SK-N-SH (cell line): Measurements from ENCODE around the gene NRDE2. TPM values are rescaled to one million over a fixed set of nuclear protein-coding genes. Genes with fewer than 3 reads are reported as not detected.

ENCODE experiments used
- CTCF ChIA-PET: fragments of 300-600, 350-600 bp; formaldehyde crosslinking; extraction: SDS; loops from one replicate; lab custom pipeline; 2021; lab: Yijun Ruan, JAX
- POLR2A ChIA-PET: fragments of 350-600 bp; sonication (Branson Sonifier 250); formaldehyde crosslinking; extraction: SDS; loops from one replicate; lab custom pipeline; 2020; ENCODE audit warnings: antibody characterized with exemption, inconsistent platforms; lab: Yijun Ruan, JAX
- DNase-seq: peaks from one replicate; pipeline ENCODE4 v3.0.0; 2012
- H2AFZ ChIP-seq: fragments of 200-600 bp; sonication (generic); 2 replicates; pipeline ENCODE4 v1.8.1; 2016; ENCODE audit warnings: antibody characterized with exemption, mild to moderate bottlenecking, low read depth
- H3F3A ChIP-seq: fragments of 200-600 bp; sonication (generic); replicated peaks from 2 replicates; pipeline ENCODE3; 2016; ENCODE audit warnings: antibody characterized with exemption, mild to moderate bottlenecking; ENCODE audit not compliant: insufficient read depth
- H3K27ac ChIP-seq, 2 experiments: fragments of 200-500 bp in 1 of 2; fragments of 200-600 bp in 1 of 2; sonication (Bioruptor generic) in 1 of 2; sonication (generic), shearing (Covaris generic) in 1 of 2; 2 replicates each; pipeline versions ENCODE4 v1.5.1 to v1.6.1; 2014 to 2016; ENCODE audit warnings: low read depth in 2 of 2, inconsistent platforms in 1 of 2, low read length in 1 of 2, mild to moderate bottlenecking in 1 of 2, mixed read lengths in 1 of 2
- H3K27me3 ChIP-seq: fragments of 200-600 bp; sonication (generic), shearing (Covaris generic); 2 replicates; pipeline ENCODE4 v1.6.1; 2016; ENCODE audit warnings: mixed run types; ENCODE audit not compliant: insufficient read depth
- H3K36me3 ChIP-seq, 2 experiments: fragments of 200-500 bp in 1 of 2; fragments of 200-600 bp in 1 of 2; sonication (Bioruptor generic) in 1 of 2; sonication (generic) in 1 of 2; replicated peaks in 1 of 2; 2 replicates each; pipeline versions ENCODE3 to v1.5.1; 2014 to 2016; ENCODE audit warnings: low read length in 1 of 2, mild to moderate bottlenecking in 1 of 2; ENCODE audit not compliant: insufficient read depth in 2 of 2, control insufficient read depth in 1 of 2
- H3K4me1 ChIP-seq, 2 experiments: fragments of 200-500 bp in 1 of 2; fragments of 200-600 bp in 1 of 2; sonication (Bioruptor generic) in 1 of 2; sonication (generic), shearing (Covaris generic) in 1 of 2; 2 replicates each; pipeline versions ENCODE4 v1.5.1 to v1.6.1; 2014 to 2016; ENCODE audit warnings: low read depth in 1 of 2, low read length in 1 of 2, mixed run types in 1 of 2; ENCODE audit not compliant: insufficient read depth in 2 of 2, control insufficient read depth in 1 of 2
- H3K4me2 ChIP-seq: fragments of 200-600 bp; sonication (generic), shearing (Covaris generic); 2 replicates; pipeline ENCODE4 v1.6.1; 2017; ENCODE audit warnings: mixed run types
- H3K4me3 ChIP-seq, 2 experiments: fragments of 200-500 bp in 1 of 2; fragments of 200-600 bp in 1 of 2; sonication (Bioruptor generic) in 1 of 2; sonication (generic), shearing (Covaris generic) in 1 of 2; 2 replicates each; pipeline versions ENCODE4 v1.5.1 to v1.8.1; 2014 to 2016; ENCODE audit warnings: low read depth in 2 of 2, inconsistent platforms in 1 of 2, low read length in 1 of 2, mild to moderate bottlenecking in 1 of 2, mixed read lengths in 1 of 2, moderate library complexity in 1 of 2
- H3K79me2 ChIP-seq: fragments of 200-600 bp; sonication (generic); 2 replicates; pipeline ENCODE4 v1.8.1; 2017; ENCODE audit warnings: mild to moderate bottlenecking; ENCODE audit not compliant: insufficient read depth
- H3K9ac ChIP-seq: fragments of 200-600 bp; sonication (generic); 2 replicates; pipeline ENCODE4 v1.6.1; 2017; ENCODE audit warnings: mixed run types
- H3K9me2 ChIP-seq: fragments of 200-600 bp; sonication (generic); 2 replicates; pipeline ENCODE4 v1.6.1; 2017; ENCODE audit warnings: mixed run types
- H3K9me3 ChIP-seq: fragments of 200-600 bp; sonication (generic); 2 replicates; pipeline ENCODE4 v1.6.1; 2017; ENCODE audit warnings: mixed run types, mild to moderate bottlenecking, moderate library complexity
- H4K20me1 ChIP-seq: fragments of 200-600 bp; sonication (generic); 2 replicates; pipeline ENCODE4 v1.6.1; 2017; ENCODE audit warnings: mild to moderate bottlenecking, mixed run types; ENCODE audit not compliant: insufficient read depth
- GATA2 ChIP-seq: sonication (generic); formaldehyde crosslinking; IDR thresholded peaks from 2 replicates; pipeline ENCODE4 v1.5.0; 2020; ENCODE audit warnings: mild to moderate bottlenecking, missing genetic modification reagents
- RXRA ChIP-seq: IDR thresholded peaks from 2 replicates; pipeline ENCODE4 v1.4.0; 2012; ENCODE audit warnings: low read depth, mild to moderate bottlenecking, borderline replicate concordance
- TCF12 ChIP-seq: IDR thresholded peaks from 2 replicates; pipeline ENCODE4 v1.4.0; 2012
- WGBS: methylation state at CpG from one replicate; pipeline ENCODE4 v1.1.6; 2017; ENCODE audit warnings: low lambda C conversion rate; 5-methylcytosine and 5-hydroxymethylcytosine counted together
- polyA plus RNA-seq, 3 experiments: library from polyadenylated mRNA; depleted of rRNA; stranded (reverse); fragments of >200 nt; gene quantifications; 2 replicates each; pipeline ENCODE4 v1.2.3, GENCODE V29; 2012
- TF ChIP-seq, protein P1 (sequence below): IDR thresholded peaks from 2 replicates; pipeline ENCODE4 v1.4.0; 2012; ENCODE audit warnings: low read depth, borderline replicate concordance
- TF ChIP-seq, protein P2 (sequence below): fragments of 200-600 bp; sonication (generic); IDR thresholded peaks from 2 replicates; pipeline ENCODE4 v1.6.1; 2017; ENCODE audit warnings: antibody characterized with exemption, mild to moderate bottlenecking, moderate library complexity
- TF ChIP-seq, protein P3 (sequence below): fragments of 150-350 bp; IDR thresholded peaks from 2 replicates; pipeline ENCODE4 v1.6.1; 2016; ENCODE audit warnings: mild to moderate bottlenecking, low read depth, low read length

NRDE2 gene
- polyA plus RNA-seq, 1 of the 3 experiments (the other 2 are of a cell fraction): 11.3 TPM

DNA sequence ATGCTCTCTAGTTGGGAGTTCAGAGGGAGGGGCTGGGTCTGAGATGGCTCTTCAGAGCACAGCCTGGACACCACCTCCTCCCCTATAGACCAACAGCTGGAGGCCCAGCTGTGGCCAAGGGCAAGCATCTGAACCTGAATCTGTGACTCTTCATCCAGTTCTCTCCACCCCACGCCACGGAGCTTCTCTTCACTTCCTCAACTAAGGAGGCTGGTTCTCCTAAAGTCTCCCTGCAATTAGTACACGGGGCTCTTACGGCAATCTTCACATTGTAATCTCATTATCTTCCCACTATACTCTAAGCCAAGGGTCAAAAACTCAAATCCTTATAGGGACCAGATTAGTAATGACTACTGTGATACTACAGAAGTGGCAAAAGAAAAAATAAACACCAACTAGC, 9.8 kb downstream of the NRDE2 start (continued):
- TF ChIP-seq, protein P1, sequence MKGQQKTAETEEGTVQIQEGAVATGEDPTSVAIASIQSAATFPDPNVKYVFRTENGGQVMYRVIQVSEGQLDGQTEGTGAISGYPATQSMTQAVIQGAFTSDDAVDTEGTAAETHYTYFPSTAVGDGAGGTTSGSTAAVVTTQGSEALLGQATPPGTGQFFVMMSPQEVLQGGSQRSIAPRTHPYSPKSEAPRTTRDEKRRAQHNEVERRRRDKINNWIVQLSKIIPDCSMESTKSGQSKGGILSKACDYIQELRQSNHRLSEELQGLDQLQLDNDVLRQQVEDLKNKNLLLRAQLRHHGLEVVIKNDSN: no peak
- no peak for TF ChIP-seq TCF12
- TF ChIP-seq, protein P2, sequence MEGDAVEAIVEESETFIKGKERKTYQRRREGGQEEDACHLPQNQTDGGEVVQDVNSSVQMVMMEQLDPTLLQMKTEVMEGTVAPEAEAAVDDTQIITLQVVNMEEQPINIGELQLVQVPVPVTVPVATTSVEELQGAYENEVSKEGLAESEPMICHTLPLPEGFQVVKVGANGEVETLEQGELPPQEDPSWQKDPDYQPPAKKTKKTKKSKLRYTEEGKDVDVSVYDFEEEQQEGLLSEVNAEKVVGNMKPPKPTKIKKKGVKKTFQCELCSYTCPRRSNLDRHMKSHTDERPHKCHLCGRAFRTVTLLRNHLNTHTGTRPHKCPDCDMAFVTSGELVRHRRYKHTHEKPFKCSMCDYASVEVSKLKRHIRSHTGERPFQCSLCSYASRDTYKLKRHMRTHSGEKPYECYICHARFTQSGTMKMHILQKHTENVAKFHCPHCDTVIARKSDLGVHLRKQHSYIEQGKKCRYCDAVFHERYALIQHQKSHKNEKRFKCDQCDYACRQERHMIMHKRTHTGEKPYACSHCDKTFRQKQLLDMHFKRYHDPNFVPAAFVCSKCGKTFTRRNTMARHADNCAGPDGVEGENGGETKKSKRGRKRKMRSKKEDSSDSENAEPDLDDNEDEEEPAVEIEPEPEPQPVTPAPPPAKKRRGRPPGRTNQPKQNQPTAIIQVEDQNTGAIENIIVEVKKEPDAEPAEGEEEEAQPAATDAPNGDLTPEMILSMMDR: no peak

DNA sequence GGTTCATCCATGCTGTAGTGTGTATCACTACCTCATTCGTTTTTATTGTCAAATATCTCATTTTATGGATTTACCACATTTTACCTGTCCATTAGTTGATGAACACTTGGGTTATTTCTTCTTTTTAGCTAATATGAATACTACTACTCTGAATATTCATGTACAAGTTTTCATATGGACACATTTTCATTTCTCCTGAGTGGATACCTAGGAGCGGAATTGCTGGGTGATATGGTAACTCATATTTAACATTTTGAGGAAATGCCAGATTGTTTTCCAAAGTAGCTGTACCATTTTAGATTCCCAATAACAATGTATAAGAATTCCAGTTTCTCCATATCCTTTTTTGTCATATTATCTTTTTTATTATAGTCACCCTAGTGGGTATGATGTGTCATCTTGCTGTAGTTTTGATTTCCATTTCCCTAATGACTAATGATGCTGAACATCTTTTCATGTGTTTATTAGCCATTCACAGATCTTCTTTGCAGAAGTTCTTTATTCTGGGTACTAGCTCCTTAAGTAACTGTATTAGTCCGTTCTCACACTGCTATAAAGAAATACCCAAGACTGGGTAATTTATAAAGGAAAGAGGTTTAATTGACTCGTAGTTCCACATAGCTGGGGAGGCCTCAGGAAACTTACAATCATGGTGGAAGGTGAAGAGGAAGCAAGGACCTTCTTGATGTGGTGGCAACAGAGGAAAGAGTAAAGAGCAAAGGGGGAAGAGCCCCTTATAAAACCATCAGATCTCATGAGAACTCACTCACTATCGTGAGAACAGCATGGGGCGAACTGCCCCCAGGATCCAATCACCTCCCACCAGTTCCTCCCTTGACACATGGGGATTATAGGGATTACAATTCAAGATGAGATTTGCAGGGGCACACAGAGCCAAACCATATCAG, 11.9 kb downstream of the NRDE2 start:
- H2AFZ ChIP-seq: no peak overlapping the region
- no peaks in the 10 kb centered on the region for H3K4me1 ChIP-seq
- H3K9ac ChIP-seq: no peak overlapping the region
- 89% methylated on average over 6 of the region's 6 CpGs for WGBS
- no peaks in the 10 kb centered on the region for H3K27me3 ChIP-seq
- ChIA-PET POLR2A (no interaction called here), CTCF (interaction anchor here (1.0 to 2.0 kb wide), 3 partner anchors 19 to 377 kb away, joined by 3 to 4 read pairs (median 3); no protein-coding TSS in a partner anchor)
- peaks cover 20 to 21% of the 10 kb centered on the region in 2 experiments for H3K36me3 ChIP-seq
- H3F3A ChIP-seq: no peaks in the 10 kb centered on the region
- H3K27ac ChIP-seq: no peak overlapping the region
- H3K9me2 ChIP-seq: no peaks in the 10 kb centered on the region
- no peak overlapping the region for H3K4me3 ChIP-seq
- no peaks in the 10 kb centered on the region for H3K9me3 ChIP-seq
- H3K79me2 ChIP-seq: peaks cover 41% of the 10 kb centered on the region
- DNase-seq: no peak
- H3K4me2 ChIP-seq: no peak overlapping the region
- H4K20me1 ChIP-seq: no peaks in the 10 kb centered on the region; the same call in 1 of the 2 replicates
- TF ChIP-seq GATA2 (no peak), RXRA (no peak), TCF12 (no peak)
- TF ChIP-seq, protein P3, sequence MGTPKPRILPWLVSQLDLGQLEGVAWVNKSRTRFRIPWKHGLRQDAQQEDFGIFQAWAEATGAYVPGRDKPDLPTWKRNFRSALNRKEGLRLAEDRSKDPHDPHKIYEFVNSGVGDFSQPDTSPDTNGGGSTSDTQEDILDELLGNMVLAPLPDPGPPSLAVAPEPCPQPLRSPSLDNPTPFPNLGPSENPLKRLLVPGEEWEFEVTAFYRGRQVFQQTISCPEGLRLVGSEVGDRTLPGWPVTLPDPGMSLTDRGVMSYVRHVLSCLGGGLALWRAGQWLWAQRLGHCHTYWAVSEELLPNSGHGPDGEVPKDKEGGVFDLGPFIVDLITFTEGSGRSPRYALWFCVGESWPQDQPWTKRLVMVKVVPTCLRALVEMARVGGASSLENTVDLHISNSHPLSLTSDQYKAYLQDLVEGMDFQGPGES: no peak
- TF ChIP-seq, protein P2: no peak
